Neutrophil (primary cell): ENCODE results near the gene CABLES1.

Experiments used
- H3K27ac ChIP-seq: fragments of 200-600 bp; sonication (generic); 2 replicates; pipeline ENCODE4 v1.5.1; 2016; ENCODE audit warnings: mild to moderate bottlenecking, moderate library complexity
- H3K27me3 ChIP-seq: fragments of 200-600 bp; sonication (generic); 2 replicates; pipeline ENCODE4 v1.6.0; 2016; ENCODE audit warnings: mild to moderate bottlenecking
- H3K36me3 ChIP-seq: fragments of 200-600 bp; sonication (generic); 2 replicates; pipeline ENCODE4 v1.5.1; 2017
- H3K4me1 ChIP-seq, 2 experiments: fragments of 200-600 bp in 1 of 2; sonication (generic) in 1 of 2; 1 replicate in 1 of 2; 2 replicates in 1 of 2; pipeline versions ENCODE4 v1.5.1 to v1.6.1; 2013 to 2016; ENCODE audit warnings: low read depth in 1 of 2, low read length in 1 of 2, mild to moderate bottlenecking in 1 of 2, moderate library complexity in 1 of 2; ENCODE audit not compliant: control insufficient read depth in 1 of 2, insufficient read depth in 1 of 2
- H3K4me3 ChIP-seq, 2 experiments: fragments of 200-600 bp in 1 of 2; sonication (generic) in 1 of 2; 1 replicate in 1 of 2; 2 replicates in 1 of 2; pipeline ENCODE4 v1.5.1; 2013 to 2016; ENCODE audit warnings: low read depth in 1 of 2, low read length in 1 of 2, mild to moderate bottlenecking in 1 of 2, moderate library complexity in 1 of 2
- H3K9me3 ChIP-seq: fragments of 200-600 bp; sonication (generic); 2 replicates; pipeline ENCODE4 v1.5.1; 2016
- TF ChIP-seq, protein P1 (sequence below): fragments of 200-600 bp; sonication (generic); IDR thresholded peaks from 2 replicates; pipeline ENCODE4 v1.5.1; 2016; ENCODE audit warnings: antibody characterized with exemption

Gene CABLES1

DNA sequence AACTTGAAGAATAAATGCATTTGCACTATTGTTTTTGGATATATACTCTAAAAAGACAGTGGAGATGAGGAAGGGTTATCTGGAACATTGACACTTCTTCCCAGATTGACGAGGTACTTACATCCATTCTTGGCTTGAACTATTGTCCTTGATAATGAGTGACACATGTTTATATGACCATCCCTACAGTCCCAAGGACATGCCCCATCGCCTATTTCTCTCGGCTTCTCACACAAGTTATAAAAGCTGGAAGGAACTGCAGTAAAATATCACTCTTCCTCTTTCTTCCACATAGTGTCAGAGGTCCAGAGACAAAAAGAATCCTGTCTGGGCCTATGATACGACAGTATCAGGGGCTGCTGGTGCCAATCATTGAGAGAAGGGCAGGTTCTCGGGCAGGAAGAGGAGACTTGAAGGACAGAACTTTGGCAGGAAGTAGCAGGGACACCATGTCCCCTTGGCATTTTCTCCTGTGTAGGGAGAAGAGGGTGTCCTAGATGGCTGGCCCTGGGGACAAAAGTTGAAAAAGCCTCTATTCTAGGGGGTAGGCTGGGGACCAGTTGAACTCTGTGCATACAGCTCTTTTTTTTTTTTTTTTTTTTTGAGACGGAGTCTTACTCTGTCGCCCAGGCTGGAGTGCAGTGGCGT lies 5.8 kb upstream of the CABLES1 start:
- H3K36me3 ChIP-seq = no peaks in the 10 kb centered on the region
- H3K9me3 ChIP-seq = no peaks in the 10 kb centered on the region
- H3K27ac ChIP-seq = no peak overlapping the region
- H3K4me3 ChIP-seq = no peak overlapping the region
- H3K4me1 ChIP-seq = peaks cover 1 to 2% of the 10 kb centered on the region in 2 experiments
- TF ChIP-seq, protein P1, sequence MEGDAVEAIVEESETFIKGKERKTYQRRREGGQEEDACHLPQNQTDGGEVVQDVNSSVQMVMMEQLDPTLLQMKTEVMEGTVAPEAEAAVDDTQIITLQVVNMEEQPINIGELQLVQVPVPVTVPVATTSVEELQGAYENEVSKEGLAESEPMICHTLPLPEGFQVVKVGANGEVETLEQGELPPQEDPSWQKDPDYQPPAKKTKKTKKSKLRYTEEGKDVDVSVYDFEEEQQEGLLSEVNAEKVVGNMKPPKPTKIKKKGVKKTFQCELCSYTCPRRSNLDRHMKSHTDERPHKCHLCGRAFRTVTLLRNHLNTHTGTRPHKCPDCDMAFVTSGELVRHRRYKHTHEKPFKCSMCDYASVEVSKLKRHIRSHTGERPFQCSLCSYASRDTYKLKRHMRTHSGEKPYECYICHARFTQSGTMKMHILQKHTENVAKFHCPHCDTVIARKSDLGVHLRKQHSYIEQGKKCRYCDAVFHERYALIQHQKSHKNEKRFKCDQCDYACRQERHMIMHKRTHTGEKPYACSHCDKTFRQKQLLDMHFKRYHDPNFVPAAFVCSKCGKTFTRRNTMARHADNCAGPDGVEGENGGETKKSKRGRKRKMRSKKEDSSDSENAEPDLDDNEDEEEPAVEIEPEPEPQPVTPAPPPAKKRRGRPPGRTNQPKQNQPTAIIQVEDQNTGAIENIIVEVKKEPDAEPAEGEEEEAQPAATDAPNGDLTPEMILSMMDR = no peak
- peaks cover 23% of the 10 kb centered on the region for H3K27me3 ChIP-seq

DNA sequence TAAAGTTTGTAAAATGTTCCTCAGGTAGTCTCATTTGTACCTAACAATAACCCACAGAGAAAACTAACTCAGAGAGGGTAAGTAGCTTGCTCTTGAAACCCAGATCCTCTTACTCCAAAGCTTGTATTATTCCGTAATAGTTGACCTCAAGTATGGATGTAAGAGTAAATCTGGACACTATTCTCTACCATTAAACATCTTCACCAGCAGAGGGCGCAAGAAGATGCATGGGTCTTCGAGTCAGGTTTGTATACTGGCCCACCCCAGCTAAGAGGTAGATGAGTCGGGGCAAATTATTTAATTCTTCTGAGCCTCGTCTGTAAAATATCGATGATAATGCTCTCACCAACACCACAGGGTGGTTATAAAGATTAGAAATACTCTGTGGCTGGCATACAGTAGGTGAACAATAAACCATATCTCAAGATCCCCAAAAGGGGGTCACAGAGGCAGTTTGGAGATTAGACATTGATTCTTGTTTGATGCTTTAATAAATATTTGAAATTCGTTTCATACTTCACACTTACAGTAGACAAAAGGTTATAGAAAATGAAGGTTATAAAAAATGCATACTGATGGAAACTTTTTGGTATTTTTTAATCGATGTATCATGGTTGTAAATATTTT lies 3.5 kb upstream of the CABLES1 start:
- H3K27ac ChIP-seq = no peak overlapping the region
- TF ChIP-seq, protein P1 = peak; percentile 69
- H3K4me3 ChIP-seq = no peak overlapping the region
- peaks cover 46% of the 10 kb centered on the region for H3K27me3 ChIP-seq
- H3K4me1 ChIP-seq = peaks cover 19 to 20% of the 10 kb centered on the region in 2 experiments
- H3K36me3 ChIP-seq = no peaks in the 10 kb centered on the region
- H3K9me3 ChIP-seq = no peaks in the 10 kb centered on the region

DNA sequence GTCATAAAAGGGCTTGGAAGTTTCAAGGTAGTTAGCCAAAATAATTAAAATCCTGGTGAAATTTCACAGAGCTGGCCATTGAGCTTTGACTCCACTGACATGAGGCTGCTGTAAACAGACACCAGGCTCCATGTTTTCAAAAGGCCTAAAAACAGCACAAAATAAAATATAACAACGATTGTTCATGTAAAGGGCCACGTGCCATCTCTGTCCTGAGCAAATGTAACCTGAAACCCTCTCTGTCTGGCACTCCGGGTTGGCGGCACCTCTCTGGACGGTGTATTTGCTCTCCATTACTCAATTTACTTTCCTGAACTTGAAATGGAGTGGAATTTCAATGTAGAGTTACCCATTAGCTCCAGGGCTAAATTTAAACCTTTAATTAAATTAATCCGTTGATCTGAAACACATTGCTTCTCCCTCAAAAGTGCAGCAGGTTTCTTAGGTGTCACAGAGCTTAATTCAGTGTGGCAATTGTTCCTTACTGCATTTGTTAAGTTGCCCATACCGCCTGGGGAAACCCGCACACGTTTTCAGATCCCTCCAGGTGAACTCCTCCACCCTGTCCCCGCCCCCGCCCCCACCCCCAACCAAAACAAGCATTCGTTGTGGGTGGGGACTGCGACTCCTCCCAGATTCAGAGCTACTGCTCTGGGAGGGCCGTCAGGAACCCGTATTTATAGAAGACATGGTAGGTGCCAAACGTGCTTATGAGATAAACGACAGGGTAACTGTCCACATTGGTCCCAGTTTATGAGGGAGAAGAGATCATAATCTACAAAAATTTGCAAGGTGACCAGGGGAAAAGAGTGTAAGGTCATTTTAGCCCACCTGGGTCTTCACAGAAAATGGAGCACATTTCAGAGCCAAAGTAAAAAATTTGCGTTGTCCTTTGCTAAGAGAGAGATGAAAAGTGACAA lies 1.2 kb upstream of the CABLES1 start:
- no peak overlapping the region for H3K27ac ChIP-seq
- peaks cover 68% of the 10 kb centered on the region for H3K27me3 ChIP-seq
- peak overlapping the region in 1 of 2 experiments; percentile 55 for H3K4me3 ChIP-seq
- H3K9me3 ChIP-seq = no peaks in the 10 kb centered on the region
- TF ChIP-seq, protein P1 = no peak
- peaks cover 28 to 30% of the 10 kb centered on the region in 2 experiments for H3K4me1 ChIP-seq
- H3K36me3 ChIP-seq = no peaks in the 10 kb centered on the region

DNA sequence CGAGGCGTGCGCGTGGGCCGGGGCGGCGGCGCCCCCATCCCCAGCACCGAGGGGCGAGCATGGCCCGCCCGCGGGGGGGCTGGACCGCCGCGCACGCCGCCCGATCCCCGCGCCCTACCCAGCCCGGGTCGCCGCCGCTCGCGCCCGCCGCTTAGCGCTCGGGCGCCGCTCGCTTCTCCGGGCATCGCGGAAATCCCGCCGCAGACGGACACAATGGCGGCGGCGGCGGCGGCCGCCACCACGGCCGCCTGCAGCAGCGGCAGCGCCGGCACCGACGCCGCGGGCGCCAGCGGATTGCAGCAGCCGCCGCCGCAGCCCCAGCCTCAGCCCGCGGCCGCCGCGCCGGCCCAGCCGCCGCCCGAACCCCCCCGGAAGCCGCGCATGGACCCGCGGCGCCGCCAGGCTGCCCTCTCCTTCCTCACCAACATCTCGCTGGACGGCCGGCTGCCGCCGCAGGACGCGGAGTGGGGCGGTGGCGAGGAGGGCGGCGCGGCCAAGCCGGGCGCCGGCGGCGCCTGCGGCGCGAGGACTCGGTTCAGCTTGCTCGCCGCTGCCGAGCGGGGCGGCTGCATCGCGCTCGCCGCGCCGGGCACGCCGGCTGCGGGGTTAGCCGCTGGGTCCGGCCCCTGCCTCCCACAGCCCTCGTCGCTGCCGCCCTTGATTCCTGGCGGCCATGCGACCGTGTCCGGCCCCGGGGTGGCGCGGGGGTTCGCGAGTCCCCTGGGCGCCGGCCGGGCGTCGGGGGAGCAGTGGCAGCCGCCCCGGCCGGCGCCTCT lies 453 bp downstream of the CABLES1 start:
- Histone ChIP-seq H3K27ac (no peak overlapping the region), H3K4me1 (peaks cover 28 to 30% of the 10 kb centered on the region in 2 experiments), H3K27me3 (peaks cover 68% of the 10 kb centered on the region), H3K4me3 (peak overlapping the region; percentile 55 to 58), H3K36me3 (no peaks in the 10 kb centered on the region), H3K9me3 (no peaks in the 10 kb centered on the region)
- TF ChIP-seq, protein P1 = no peak
